Middle frontal gyrus (tissue), 1 donor: ENCODE results near the gene FOSL2.

Experiments
- DNase-seq: peaks from one replicate; pipeline ENCODE4 v3.0.0-alpha.2; 2015; ENCODE audit warnings: low spot score; ENCODE audit errors: extremely low spot score

FOSL2 gene

GRCh38 chr2:28448793-28449100, 56.1 kb downstream of the FOSL2 start:
- DNase-seq, result no peak

GRCh38 chr2:28449126-28449487, 56.4 kb downstream of the FOSL2 start:
- DNase-seq, result no peak

- no peak for DNase-seq
These were observed 57.1 kb downstream of the FOSL2 start for GRCh38 chr2:28449488-28450395.

GRCh38 chr2:28450901-28451565, 58.4 kb downstream of the FOSL2 start:
- DNase-seq, result no peak

GRCh38 chr2:28451793-28452533, 59.3 kb downstream of the FOSL2 start:
- no peak for DNase-seq

- no peak for DNase-seq
These were observed 60.0 kb downstream of the FOSL2 start for GRCh38 chr2:28452534-28453081.

- no peak for DNase-seq
These were observed 60.7 kb downstream of the FOSL2 start for GRCh38 chr2:28453396-28453795.

GRCh38 chr2:28454016-28454930, 61.6 kb downstream of the FOSL2 start:
- no peak for DNase-seq

- DNase-seq, result no peak
These were observed 64.6 kb downstream of the FOSL2 start for GRCh38 chr2:28457237-28457636.

- no peak for DNase-seq
These were observed 68.4 kb downstream of the FOSL2 start for GRCh38 chr2:28461056-28461455.

GRCh38 chr2:28462122-28462521, 69.5 kb downstream of the FOSL2 start:
- no peak for DNase-seq

- no peak for DNase-seq
These were observed 70.7 kb downstream of the FOSL2 start for GRCh38 chr2:28463211-28463816.

- DNase-seq, result no peak
These were observed 71.2 kb downstream of the FOSL2 start for GRCh38 chr2:28463893-28464292.

GRCh38 chr2:28465148-28465885, 72.7 kb downstream of the FOSL2 start:
- DNase-seq, result no peak
